IMR-90 (cell line): ENCODE measurements around the gene SLX9.

ENCODE experiments used
- CEBPB ChIP-seq: IDR thresholded peaks from 2 replicates; pipeline ENCODE4 v1.6.1; 2012; ENCODE audit warnings: low read depth, low read length, improper control_type of control experiment
- CHD1 ChIP-seq: IDR thresholded peaks from 2 replicates; pipeline ENCODE4 v1.6.1; 2012; ENCODE audit warnings: low read depth, low read length, improper control_type of control experiment
- FOS ChIP-seq: fragments of 150-350 bp; IDR thresholded peaks from 2 replicates; pipeline ENCODE4 v1.6.1; 2016; ENCODE audit warnings: low read depth, low read length
- MAFK ChIP-seq: IDR thresholded peaks from 2 replicates; pipeline ENCODE4 v1.6.1; 2012; ENCODE audit warnings: low read depth, low read length, improper control_type of control experiment
- POLR2A ChIP-seq: IDR thresholded peaks from 2 replicates; pipeline ENCODE4 v1.6.1; 2012; ENCODE audit warnings: mild to moderate bottlenecking, low read depth, low read length
- SMC3 ChIP-seq: fragments of 150-350 bp; IDR thresholded peaks from 2 replicates; pipeline ENCODE4 v1.6.1; 2016; ENCODE audit warnings: low read depth, mild to moderate bottlenecking, antibody characterized with exemption, low read length, moderate library complexity
- TF ChIP-seq, protein P1 (sequence below): conservative IDR thresholded peaks from 2 replicates; pipeline ENCODE4 v1.5.1; 2012; ENCODE audit warnings: mild to moderate bottlenecking, low read depth, low read length, improper control_type of control experiment

DNA sequence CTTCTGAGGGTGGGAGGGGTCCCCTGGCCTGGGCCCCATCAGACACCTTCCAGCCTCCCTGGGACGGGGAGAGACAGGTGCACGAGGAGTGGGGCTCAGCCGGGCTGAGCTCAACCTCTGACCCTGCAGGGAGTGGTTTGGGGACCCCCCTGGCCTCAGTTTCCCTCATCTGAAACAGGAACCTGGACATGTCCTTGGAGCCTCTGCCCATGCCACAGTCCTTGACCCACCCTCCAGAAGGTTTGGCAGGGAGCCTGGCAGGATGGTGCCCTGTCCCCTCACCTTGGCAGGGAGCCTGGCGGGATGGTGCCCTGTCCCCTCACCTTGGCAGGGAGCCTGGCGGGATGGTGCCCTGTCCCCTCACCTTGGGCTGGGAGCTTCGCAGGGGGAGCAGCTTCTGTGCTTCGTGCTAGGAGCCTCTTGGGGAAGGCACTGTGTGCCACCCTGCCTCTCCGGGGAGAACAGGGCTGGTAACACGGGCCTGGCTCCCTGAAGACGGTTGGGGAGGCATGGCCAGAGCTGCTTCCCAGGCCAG, 58.3 kb downstream of the SLX9 start:
- TF ChIP-seq, protein P1, sequence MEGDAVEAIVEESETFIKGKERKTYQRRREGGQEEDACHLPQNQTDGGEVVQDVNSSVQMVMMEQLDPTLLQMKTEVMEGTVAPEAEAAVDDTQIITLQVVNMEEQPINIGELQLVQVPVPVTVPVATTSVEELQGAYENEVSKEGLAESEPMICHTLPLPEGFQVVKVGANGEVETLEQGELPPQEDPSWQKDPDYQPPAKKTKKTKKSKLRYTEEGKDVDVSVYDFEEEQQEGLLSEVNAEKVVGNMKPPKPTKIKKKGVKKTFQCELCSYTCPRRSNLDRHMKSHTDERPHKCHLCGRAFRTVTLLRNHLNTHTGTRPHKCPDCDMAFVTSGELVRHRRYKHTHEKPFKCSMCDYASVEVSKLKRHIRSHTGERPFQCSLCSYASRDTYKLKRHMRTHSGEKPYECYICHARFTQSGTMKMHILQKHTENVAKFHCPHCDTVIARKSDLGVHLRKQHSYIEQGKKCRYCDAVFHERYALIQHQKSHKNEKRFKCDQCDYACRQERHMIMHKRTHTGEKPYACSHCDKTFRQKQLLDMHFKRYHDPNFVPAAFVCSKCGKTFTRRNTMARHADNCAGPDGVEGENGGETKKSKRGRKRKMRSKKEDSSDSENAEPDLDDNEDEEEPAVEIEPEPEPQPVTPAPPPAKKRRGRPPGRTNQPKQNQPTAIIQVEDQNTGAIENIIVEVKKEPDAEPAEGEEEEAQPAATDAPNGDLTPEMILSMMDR: no peak
- TF ChIP-seq CEBPB (no peak), POLR2A (no peak), SMC3 (no peak), CHD1 (no peak), MAFK (no peak), FOS (no peak)
